Measurements from ENCODE around the gene UPK2.

DNA sequence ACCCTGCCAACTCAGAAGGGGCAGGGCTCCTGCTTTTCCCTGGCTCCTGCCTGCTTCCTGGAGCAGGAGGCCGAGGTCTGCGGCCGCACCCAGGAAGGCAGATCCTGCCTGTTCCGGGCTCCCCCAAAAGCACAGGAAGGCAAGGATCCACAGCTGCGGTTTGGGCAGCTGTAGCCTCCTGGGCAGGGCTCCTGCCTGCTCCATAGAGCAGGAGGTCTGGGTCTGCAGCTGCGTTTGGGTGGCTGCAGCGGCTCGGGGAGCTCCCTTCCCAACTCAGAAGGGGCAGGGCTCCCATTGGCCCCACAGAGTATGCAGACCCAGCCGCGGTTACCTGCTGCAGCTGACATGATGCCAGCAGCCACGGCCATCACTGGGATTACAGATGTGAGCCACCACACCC is 5.5 kb downstream of the UPK2 start:
- TF ChIP-seq, protein P1, sequence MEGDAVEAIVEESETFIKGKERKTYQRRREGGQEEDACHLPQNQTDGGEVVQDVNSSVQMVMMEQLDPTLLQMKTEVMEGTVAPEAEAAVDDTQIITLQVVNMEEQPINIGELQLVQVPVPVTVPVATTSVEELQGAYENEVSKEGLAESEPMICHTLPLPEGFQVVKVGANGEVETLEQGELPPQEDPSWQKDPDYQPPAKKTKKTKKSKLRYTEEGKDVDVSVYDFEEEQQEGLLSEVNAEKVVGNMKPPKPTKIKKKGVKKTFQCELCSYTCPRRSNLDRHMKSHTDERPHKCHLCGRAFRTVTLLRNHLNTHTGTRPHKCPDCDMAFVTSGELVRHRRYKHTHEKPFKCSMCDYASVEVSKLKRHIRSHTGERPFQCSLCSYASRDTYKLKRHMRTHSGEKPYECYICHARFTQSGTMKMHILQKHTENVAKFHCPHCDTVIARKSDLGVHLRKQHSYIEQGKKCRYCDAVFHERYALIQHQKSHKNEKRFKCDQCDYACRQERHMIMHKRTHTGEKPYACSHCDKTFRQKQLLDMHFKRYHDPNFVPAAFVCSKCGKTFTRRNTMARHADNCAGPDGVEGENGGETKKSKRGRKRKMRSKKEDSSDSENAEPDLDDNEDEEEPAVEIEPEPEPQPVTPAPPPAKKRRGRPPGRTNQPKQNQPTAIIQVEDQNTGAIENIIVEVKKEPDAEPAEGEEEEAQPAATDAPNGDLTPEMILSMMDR (IDR thresholded peaks at IDR 0.05): no peak
- TF ChIP-seq POLR2A (IDR thresholded peaks at IDR 0.05) (no peak), POLR2AphosphoS5 (IDR thresholded peaks at IDR 0.05) (no peak)

All from sigmoid colon (tissue), 4 donors.